HEK293T (cell line): ENCODE data around the gene SIRT7.

ENCODE experiments used
- ARNT ChIP-seq: fragments of 450-650 bp; IDR thresholded peaks from 2 replicates; pipeline ENCODE4 v1.6.1; 2017; ENCODE audit warnings: mild to moderate bottlenecking
- BHLHE40 ChIP-seq: fragments of 450-650 bp; IDR thresholded peaks from 2 replicates; pipeline ENCODE4 v1.6.1; 2016; ENCODE audit warnings: mild to moderate bottlenecking, moderate library complexity, borderline replicate concordance
- CTBP1 ChIP-seq: fragments of 450-650 bp; IDR thresholded peaks from 2 replicates; pipeline ENCODE4 v1.6.1; 2016; ENCODE audit warnings: borderline replicate concordance
- FOXA1 ChIP-seq: fragments of 450-650 bp; IDR thresholded peaks from 2 replicates; pipeline ENCODE4 v1.6.1; 2016; ENCODE audit warnings: mild to moderate bottlenecking
- FOXK2 ChIP-seq: fragments of 450-650 bp; IDR thresholded peaks from 2 replicates; pipeline ENCODE4 v1.6.1; 2016; ENCODE audit warnings: mild to moderate bottlenecking
- FOXM1 ChIP-seq: fragments of 450-650 bp; IDR thresholded peaks from 2 replicates; pipeline ENCODE4 v1.6.1; 2017; ENCODE audit warnings: mild to moderate bottlenecking, borderline replicate concordance
- LEF1 ChIP-seq: fragments of 450-650 bp; IDR thresholded peaks from 2 replicates; pipeline ENCODE4 v1.6.1; 2017; ENCODE audit warnings: mild to moderate bottlenecking, borderline replicate concordance
- NFRKB ChIP-seq: fragments of 450-650 bp; IDR thresholded peaks from 2 replicates; pipeline ENCODE4 v1.6.1; 2016; ENCODE audit warnings: mild to moderate bottlenecking, moderate library complexity
- PKNOX1 ChIP-seq: fragments of 450-650 bp; IDR thresholded peaks from 2 replicates; pipeline ENCODE4 v1.6.1; 2016
- SP1 ChIP-seq: fragments of 450-650 bp; IDR thresholded peaks from 2 replicates; pipeline ENCODE4 v1.6.1; 2017
- SUZ12 ChIP-seq: fragments of 450-650 bp; IDR thresholded peaks from 2 replicates; pipeline ENCODE4 v1.6.1; 2016; ENCODE audit warnings: mild to moderate bottlenecking
- TARDBP ChIP-seq: fragments of 450-650 bp; IDR thresholded peaks from 2 replicates; pipeline ENCODE4 v1.6.1; 2016

GRCh38 chr17:81890447-81891302 is 27.3 kb downstream of the SIRT7 start:
- TF ChIP-seq NFRKB (no peak), CTBP1 (no peak), FOXK2 (no peak), FOXM1 (no peak), ARNT (no peak), PKNOX1 (no peak), SP1 (no peak), LEF1 (no peak), BHLHE40 (no peak), FOXA1 (no peak), TARDBP (no peak), SUZ12 (no peak)
